ES-I3 (cell line): ENCODE data around the gene EXOSC6.
A peak's percentile ranks its signal among the peaks of the same experiment; 100 is the strongest.
"Not testable (repeated sequence)": the region's sequence is repeated elsewhere in the genome, so short reads cannot be mapped to it uniquely, and the experiment has no call there.

Experiments used
- H3K36me3 ChIP-seq: 2 replicates; pipeline ENCODE4 v1.6.1; 2013; ENCODE audit warnings: mild to moderate bottlenecking, low read length, control low read depth, moderate library complexity; ENCODE audit not compliant: insufficient read depth
- H3K4me1 ChIP-seq: 2 replicates; pipeline ENCODE4 v1.6.1; 2013; ENCODE audit warnings: mild to moderate bottlenecking, control low read depth, low read length; ENCODE audit not compliant: insufficient read depth
- H3K9ac ChIP-seq: 2 replicates; pipeline ENCODE4 v1.6.1; 2013; ENCODE audit warnings: low read depth, mild to moderate bottlenecking, low read length, moderate library complexity
- H3K9me3 ChIP-seq: 2 replicates; pipeline ENCODE4 v1.6.1; 2013; ENCODE audit warnings: mild to moderate bottlenecking, low read length, moderate library complexity; ENCODE audit not compliant: control insufficient read depth, insufficient read depth

EXOSC6 gene

GRCh38 chr16:70251629-70252354, at the start of gene EXOSC6:
TSS of gene EXOSC6 (minus strand) at chr16:70251940. CDS start at chr16:70251900, 40 bp downstream.
- Histone ChIP-seq H3K9me3 (no peaks in the 10 kb centered on the region), H3K9ac (peak within 1 kb of the TSS; percentile 66), H3K4me1 (no peaks in the 10 kb centered on the region), H3K36me3 (peaks cover 26% of the 10 kb centered on the region)

- Histone ChIP-seq H3K9ac (no peak overlapping the region), H3K9me3 (no peaks in the 10 kb centered on the region), H3K4me1 (peaks cover 8% of the 10 kb centered on the region; the same call in 1 of the 2 replicates), H3K36me3 (no peaks in the 10 kb centered on the region)
These were observed 49.4 kb upstream of the EXOSC6 start for GRCh38 chr16:70301121-70301520.

DNA sequence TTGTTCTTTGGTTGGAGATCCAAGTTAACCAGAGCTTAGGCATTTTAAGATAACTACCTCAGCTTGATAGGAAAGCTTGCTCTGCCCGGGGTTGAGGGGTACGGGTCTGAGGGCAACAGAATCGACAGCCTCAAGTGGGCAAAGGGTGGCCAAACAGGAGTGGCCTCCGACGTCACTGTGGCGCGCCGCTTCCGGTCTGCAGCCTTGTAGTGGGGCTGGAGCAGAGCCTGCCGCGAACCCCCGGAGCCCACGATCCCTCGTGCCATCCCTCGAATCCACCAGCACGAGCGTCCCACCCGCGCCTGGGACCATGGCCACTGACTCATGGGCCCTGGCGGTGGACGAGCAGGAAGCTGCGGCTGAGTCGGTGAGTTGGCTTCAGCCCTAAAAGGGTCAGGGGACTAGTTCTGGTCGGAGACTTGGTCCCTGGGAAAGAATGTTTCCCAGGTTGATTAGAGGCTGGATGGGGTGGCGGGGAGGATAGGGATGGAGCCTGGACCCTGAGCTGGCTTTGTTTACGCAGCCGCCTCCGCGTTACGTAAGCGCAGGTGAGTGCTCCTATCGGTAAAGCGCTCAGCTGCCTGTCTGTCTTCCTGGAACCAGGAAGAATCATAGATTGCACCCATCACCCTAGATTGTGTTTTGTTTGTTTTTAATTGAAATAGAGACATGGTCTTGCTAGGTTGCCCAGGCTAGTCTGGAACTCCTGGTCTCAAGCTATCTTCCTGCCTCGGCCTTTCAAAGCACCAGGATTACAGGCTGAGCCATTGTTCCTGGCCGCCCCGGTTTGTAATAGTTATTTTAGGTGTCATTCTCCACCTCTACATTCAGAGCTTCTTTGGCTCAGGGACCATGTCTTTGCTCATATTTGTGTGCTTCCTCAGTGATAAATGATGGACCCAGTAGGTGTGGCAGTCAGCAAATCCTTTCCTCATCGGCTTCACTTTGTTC, 47.5 kb upstream of the EXOSC6 start, which contains the start of gene DDX19B:
Gene DDX19B, plus strand, starts transcription at position 199 of the 951 bp plus-strand sequence. Its CDS starts 112 bp downstream, at position 311.
- H3K9me3 ChIP-seq: no peaks in the 10 kb centered on the region
- no peaks in the 10 kb centered on the region for H3K4me1 ChIP-seq
- peak within 1 kb of the TSS; percentile 92 for H3K9ac ChIP-seq
- no peaks in the 10 kb centered on the region for H3K36me3 ChIP-seq

GRCh38 chr16:70295634-70296033, 43.9 kb upstream of the EXOSC6 start:
- no peaks in the 10 kb centered on the region for H3K36me3 ChIP-seq

DNA sequence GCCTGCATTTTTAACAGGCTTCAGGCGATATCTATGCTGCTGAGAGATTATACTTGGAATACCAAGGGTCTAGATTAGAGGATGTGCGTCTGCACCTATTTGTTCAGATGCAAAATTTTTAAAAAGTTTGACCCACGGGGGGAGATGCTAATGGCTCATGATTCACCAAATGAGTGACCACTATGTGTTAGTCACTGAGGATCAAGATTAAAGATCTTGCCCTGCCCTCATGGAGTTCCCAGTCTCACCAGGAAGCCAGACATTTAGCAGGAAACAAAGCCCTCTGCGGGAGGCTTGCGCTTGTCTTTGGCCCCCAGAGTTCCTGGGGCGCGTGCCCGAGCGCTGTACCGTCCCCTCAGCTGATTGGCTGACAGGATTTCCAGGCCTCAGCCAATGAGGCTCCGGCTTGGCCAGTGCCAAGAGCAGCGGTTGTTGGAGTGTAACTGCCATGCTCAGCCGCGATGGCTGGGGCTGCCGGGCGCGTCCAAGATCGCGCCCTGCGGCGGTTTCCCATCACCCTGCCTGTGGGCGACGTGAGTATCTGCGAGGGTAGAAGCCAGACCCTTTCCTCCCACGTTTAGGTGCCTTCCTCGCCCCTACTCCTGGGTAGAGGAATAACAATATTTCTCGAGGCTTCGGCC, 42.8 kb upstream of the EXOSC6 start:
- Histone ChIP-seq H3K9me3 (no peaks in the 10 kb centered on the region), H3K36me3 (no peaks in the 10 kb centered on the region), H3K9ac (no peak overlapping the region), H3K4me1 (no peaks in the 10 kb centered on the region)

More at GRCh38 chr16:70295634-70296033, 43.9 kb upstream of the EXOSC6 start:
- Histone ChIP-seq H3K9ac (no peak overlapping the region), H3K9me3 (no peaks in the 10 kb centered on the region), H3K4me1 (no peaks in the 10 kb centered on the region)

GRCh38 chr16:70292148-70292547, 40.4 kb upstream of the EXOSC6 start:
- not testable (repeated sequence) for H3K36me3 ChIP-seq, H3K4me1 ChIP-seq, H3K9me3 ChIP-seq, H3K9ac ChIP-seq

- Histone ChIP-seq H3K9me3 (no peaks in the 10 kb centered on the region), H3K9ac (no peak overlapping the region), H3K4me1 (no peaks in the 10 kb centered on the region)
These were observed 39.3 kb upstream of the EXOSC6 start for GRCh38 chr16:70290949-70291519.

DNA sequence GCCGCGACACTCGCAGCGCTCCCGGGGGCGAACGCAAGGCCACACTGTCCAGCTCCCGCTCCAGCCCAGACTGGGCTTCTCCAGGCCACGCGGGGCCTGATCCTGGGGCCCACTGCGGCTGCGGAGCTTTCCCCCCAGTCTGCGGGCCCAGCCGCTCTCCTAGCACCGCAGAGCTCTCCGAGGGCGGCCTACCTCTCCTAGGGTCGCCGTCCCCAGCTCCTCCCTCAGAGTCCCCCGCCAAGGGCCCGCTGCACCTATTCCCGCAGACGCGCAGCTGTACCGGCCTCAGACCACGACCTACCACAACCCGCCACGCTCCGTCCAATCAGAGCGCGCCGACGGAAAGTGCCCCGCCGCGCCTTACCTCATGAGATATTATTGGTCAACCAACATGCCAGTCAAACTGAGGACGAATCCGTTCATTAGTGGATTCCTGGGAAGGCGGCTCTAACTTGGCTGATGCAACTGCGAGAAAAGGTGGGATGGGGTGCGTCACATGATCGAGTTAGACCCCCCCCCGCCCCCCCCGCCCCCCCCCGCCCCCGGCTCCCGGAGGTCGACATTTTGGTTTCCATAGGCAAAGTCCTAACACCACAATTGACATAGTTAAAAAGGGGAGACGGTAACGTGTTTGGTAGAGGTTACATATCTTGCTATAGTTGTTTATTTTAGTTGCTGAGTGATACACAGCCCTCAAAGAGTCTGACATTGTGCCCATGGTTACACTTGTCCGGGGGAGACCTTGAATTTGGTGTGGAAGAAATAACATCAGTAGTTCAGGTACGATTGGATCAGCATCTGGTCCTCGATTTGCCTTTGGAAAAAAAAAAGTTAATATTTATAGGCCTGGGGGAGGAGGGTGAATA, 37.7 kb upstream of the EXOSC6 start, which contains the start of gene AARS1:
Gene AARS1, minus strand, starts transcription at position 278 of the 866 bp plus-strand sequence. CDS start 6,743 bp downstream, outside the sequence.
- H3K36me3 ChIP-seq: peaks cover 13% of the 10 kb centered on the region
- H3K9ac ChIP-seq: peak within 1 kb of the TSS; percentile 91
- no peaks in the 10 kb centered on the region for H3K9me3 ChIP-seq
- no peaks in the 10 kb centered on the region for H3K4me1 ChIP-seq

More at GRCh38 chr16:70290949-70291519, 39.3 kb upstream of the EXOSC6 start:
- peaks cover 2% of the 10 kb centered on the region; the same call in 1 of the 2 replicates for H3K36me3 ChIP-seq

GRCh38 chr16:70287304-70287971, 35.7 kb upstream of the EXOSC6 start:
- peaks cover 31% of the 10 kb centered on the region for H3K36me3 ChIP-seq
- peak overlapping the region; percentile 91; the same call in 1 of the 2 replicates for H3K9ac ChIP-seq
- H3K4me1 ChIP-seq: not testable (repeated sequence)

GRCh38 chr16:70276392-70276791, 24.7 kb upstream of the EXOSC6 start:
- Histone ChIP-seq H3K9ac (no peak overlapping the region), H3K36me3 (peaks cover 51% of the 10 kb centered on the region), H3K4me1 (no peaks in the 10 kb centered on the region), H3K9me3 (no peaks in the 10 kb centered on the region)

More at GRCh38 chr16:70287304-70287971, 35.7 kb upstream of the EXOSC6 start:
- H3K9me3 ChIP-seq: not testable (repeated sequence)

- no peaks in the 10 kb centered on the region for H3K9me3 ChIP-seq
- H3K9ac ChIP-seq: no peak overlapping the region
- H3K36me3 ChIP-seq: peaks cover 52% of the 10 kb centered on the region
- H3K4me1 ChIP-seq: no peaks in the 10 kb centered on the region
These were observed 20.0 kb upstream of the EXOSC6 start for GRCh38 chr16:70271696-70272095.

DNA sequence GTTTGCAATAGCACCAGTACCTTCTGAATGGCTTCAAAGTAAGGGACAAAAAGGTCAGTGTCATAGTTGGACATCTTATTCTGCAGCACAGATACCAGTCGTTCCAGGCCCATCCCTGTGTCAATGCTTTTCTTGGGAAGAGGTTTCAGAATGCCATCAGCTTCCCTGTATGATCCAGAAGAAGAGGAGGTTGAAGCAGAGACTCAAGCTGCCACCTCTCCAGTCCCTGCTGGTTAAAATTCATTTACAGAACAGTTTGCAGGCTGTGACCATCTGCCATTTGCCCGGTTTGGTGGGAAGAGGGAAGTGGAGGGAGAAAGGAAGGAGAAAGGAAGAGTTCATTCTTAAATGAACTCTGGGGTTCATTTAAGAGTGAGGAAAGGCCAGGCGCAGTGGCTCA, 18.4 kb upstream of the EXOSC6 start:
- no peak overlapping the region for H3K9ac ChIP-seq
- no peaks in the 10 kb centered on the region for H3K9me3 ChIP-seq
- peaks cover 58% of the 10 kb centered on the region for H3K36me3 ChIP-seq
- no peaks in the 10 kb centered on the region for H3K4me1 ChIP-seq

- Histone ChIP-seq H3K9ac (no peak overlapping the region), H3K36me3 (peaks cover 65% of the 10 kb centered on the region), H3K4me1 (no peaks in the 10 kb centered on the region), H3K9me3 (no peaks in the 10 kb centered on the region)
These were observed 17.7 kb upstream of the EXOSC6 start for GRCh38 chr16:70269471-70269870.
